ENCODE data around the gene CEP95. TPM values are rescaled to one million over a fixed set of nuclear protein-coding genes. Genes with fewer than 3 reads are reported as not detected.

The CEP95 gene
- total RNA-seq, 1 experiment from 2014 or later: 77.0 TPM

GRCh38 chr17:64461788-64462187 lies 45.0 kb upstream of the CEP95 start:
- Histone ChIP-seq H3K9me2 (ENCODE audit: insufficient read depth) (no peaks in the 10 kb centered on the region), H3K36me3 (ENCODE audit: control insufficient read depth in 1 of 2, insufficient read depth in 2 of 2, low read length in 2 of 2) (no peaks in the 10 kb centered on the region), H3K9ac (ENCODE audit: low read length) (no peak overlapping the region), H3K9me3 (ENCODE audit: control insufficient read depth in 1 of 2, insufficient read depth in 1 of 2, low read depth in 1 of 2, low read length in 2 of 2) (no peaks in the 10 kb centered on the region), H2AFZ (ENCODE audit: low read depth, low read length, poor library complexity, severe bottlenecking) (no peak overlapping the region), H3K4me1 (ENCODE audit: control insufficient read depth in 1 of 2, insufficient read depth in 2 of 2, low read length in 2 of 2) (peaks cover 12 to 36% of the 10 kb centered on the region in 2 experiments), H3K4me2 (ENCODE audit: low read length) (no peak overlapping the region), H3K27me3 (ENCODE audit: insufficient read depth, low read length) (no peaks in the 10 kb centered on the region), H3K4me3 (replicated peaks in 1 of 2; ENCODE audit: low read depth in 1 of 2, low read length in 2 of 2) (no peak overlapping the region), H4K20me1 (ENCODE audit: insufficient read depth) (no peaks in the 10 kb centered on the region), H3K27ac (ENCODE audit: low read depth, low read length) (no peak overlapping the region), H3K79me2 (ENCODE audit: insufficient read depth, low read length) (no peaks in the 10 kb centered on the region)
- BruUV-seq (replicated peaks): no TSS peak
- DNase-seq (ENCODE audit: low read depth, low spot score) (no peak), ATAC-seq (no peak)
- ChIA-PET POLR2A (no interaction called here), CTCF (no interaction called here), RAD21 (ENCODE audit: low non-redundant PET in 1 of 2, low total read pairs in 2 of 2, uncharacterized antibody in 2 of 2, unreplicated experiment in 2 of 2) (no interaction called here)
- intact Hi-C loops (cut with micrococcal nuclease): no loop called here
- no peak for TF ChIP-seq EGR1 (IDR thresholded peaks at IDR 0.05; ENCODE audit: low read depth)
- no peak for TF ChIP-seq EZH2 (IDR thresholded peaks at IDR 0.05)
- no peak for TF ChIP-seq FOSL1 (IDR thresholded peaks at IDR 0.05; ENCODE audit: low read depth)
- no peak for TF ChIP-seq CEBPB (IDR thresholded peaks at IDR 0.05; ENCODE audit: low read depth)
- TF ChIP-seq ZBTB33 (IDR thresholded peaks at IDR 0.05; ENCODE audit: extremely low read depth, insufficient replicate concordance, low read length): no peak
- no peak for TF ChIP-seq MAX (IDR thresholded peaks at IDR 0.05)
- no peak for TF ChIP-seq ATF3 (IDR thresholded peaks at IDR 0.05)
- TF ChIP-seq CBX3 (IDR thresholded peaks at IDR 0.05; ENCODE audit: low read depth): no peak
- no peak for TF ChIP-seq SP1 (IDR thresholded peaks at IDR 0.05; ENCODE audit: low read depth)
- no peak for TF ChIP-seq SIN3A (IDR thresholded peaks at IDR 0.05; ENCODE audit: low read depth)

Data from HCT116 (cell line).